Transverse colon (tissue), 4 donors: ENCODE measurements around the gene ETNK1.

ENCODE experiments used
- EP300 ChIP-seq: sonication (generic); formaldehyde crosslinking; IDR thresholded peaks from one replicate; pipeline ENCODE4 v1.6.1; 2017; ENCODE audit warnings: antibody characterized with exemption, low read depth
- POLR2A ChIP-seq: fragments of 450-650 bp; IDR thresholded peaks from one replicate; pipeline ENCODE4 v1.6.1; 2016; ENCODE audit warnings: antibody characterized with exemption, mild to moderate bottlenecking, moderate library complexity
- POLR2AphosphoS5 ChIP-seq, 3 donors: sonication (generic); formaldehyde crosslinking; IDR thresholded peaks; one replicate each; pipeline ENCODE4 v1.6.1; 2016; ENCODE audit warnings: antibody characterized with exemption in 3 of 3
- TF ChIP-seq, protein P1 (sequence below), 5 experiments: fragments of 200-600 bp in 3 of 5; fragments of 450-650 bp in 2 of 5; sonication (generic) in 3 of 5; IDR thresholded peaks; 1 replicate in 2 of 5; 2 replicates in 3 of 5; pipeline ENCODE4 v1.5.1; 2016 to 2017; ENCODE audit warnings: antibody characterized with exemption in 5 of 5, inconsistent platforms in 3 of 5, mild to moderate bottlenecking in 2 of 5, moderate library complexity in 1 of 5

DNA sequence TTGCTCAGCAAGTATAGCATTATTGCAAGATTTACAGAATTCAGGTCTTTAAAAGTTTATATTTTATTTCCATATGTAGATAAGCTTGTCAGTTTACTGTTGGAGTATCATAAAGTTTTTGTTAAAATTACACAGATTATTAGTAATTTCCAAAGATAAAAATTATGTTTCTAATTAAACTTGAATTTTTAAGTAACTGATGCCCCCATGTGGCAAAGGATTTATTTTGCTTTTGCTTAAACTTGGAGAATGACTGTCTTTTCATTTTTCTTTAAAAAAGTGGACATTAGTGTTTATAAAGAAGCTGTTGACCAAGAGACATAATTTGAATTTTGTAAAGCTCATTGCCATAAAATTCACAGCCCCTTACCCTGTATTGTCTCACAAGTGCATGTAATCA, 45.8 kb downstream of the ETNK1 start:
- TF ChIP-seq, protein P1, sequence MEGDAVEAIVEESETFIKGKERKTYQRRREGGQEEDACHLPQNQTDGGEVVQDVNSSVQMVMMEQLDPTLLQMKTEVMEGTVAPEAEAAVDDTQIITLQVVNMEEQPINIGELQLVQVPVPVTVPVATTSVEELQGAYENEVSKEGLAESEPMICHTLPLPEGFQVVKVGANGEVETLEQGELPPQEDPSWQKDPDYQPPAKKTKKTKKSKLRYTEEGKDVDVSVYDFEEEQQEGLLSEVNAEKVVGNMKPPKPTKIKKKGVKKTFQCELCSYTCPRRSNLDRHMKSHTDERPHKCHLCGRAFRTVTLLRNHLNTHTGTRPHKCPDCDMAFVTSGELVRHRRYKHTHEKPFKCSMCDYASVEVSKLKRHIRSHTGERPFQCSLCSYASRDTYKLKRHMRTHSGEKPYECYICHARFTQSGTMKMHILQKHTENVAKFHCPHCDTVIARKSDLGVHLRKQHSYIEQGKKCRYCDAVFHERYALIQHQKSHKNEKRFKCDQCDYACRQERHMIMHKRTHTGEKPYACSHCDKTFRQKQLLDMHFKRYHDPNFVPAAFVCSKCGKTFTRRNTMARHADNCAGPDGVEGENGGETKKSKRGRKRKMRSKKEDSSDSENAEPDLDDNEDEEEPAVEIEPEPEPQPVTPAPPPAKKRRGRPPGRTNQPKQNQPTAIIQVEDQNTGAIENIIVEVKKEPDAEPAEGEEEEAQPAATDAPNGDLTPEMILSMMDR (IDR thresholded peaks at IDR 0.05) = peak in 2 of 5 experiments; percentile 9 to 18
- TF ChIP-seq POLR2AphosphoS5 (IDR thresholded peaks at IDR 0.05) (no peak), POLR2A (no peak), EP300 (no peak)
